K562 (cell line): ENCODE measurements around the gene RAPGEF5. TPM values are rescaled to one million over a fixed set of nuclear protein-coding genes. Genes with fewer than 3 reads are reported as not detected.

Experiments used
- ATAC-seq: fragments of 200-7000 bp; cut with Tn5 transposase; 3 replicates; pipeline ENCODE4 v1.9.1; 2020; ENCODE audit warnings: moderate library complexity
- BruUV-seq: library from RNA; stranded (reverse); fragments of 400-500 nt; replicated peaks from 2 replicates; lab custom pipeline; 2021; lab: Mats Ljungman, UMichigan
- CTCF ChIA-PET: fragments of 300-600 bp; formaldehyde crosslinking; extraction: SDS; loops from one replicate; lab custom pipeline; 2021; ENCODE audit warnings: low intra/inter-chr PET ratio; lab: Yijun Ruan, JAX
- POLR2A ChIA-PET: fragments of 300-600, 350-650 bp; sonication (Branson Sonifier 250); formaldehyde crosslinking; extraction: SDS; loops from one replicate; lab custom pipeline; 2021; ENCODE audit warnings: antibody characterized with exemption, inconsistent platforms; lab: Yijun Ruan, JAX
- DNase-seq, 4 experiments: peaks; one replicate each; pipeline versions ENCODE4 v3.0.0 to v3.0.0-alpha.2; 2011 to 2018; ENCODE audit warnings: low spot score in 3 of 4, mixed read lengths in 3 of 4; ENCODE audit errors: extremely low read depth in 1 of 4
- FAIRE-seq: peaks from 2 replicates; lab custom pipeline; 2011; peaks lifted over from hg19 to GRCh38; lab: Jason Lieb, UNC
- H2AFZ ChIP-seq: 2 replicates; pipeline ENCODE4 v1.6.0; 2011; ENCODE audit warnings: low read depth, low read length, control low read depth, inconsistent platforms
- H3K27ac ChIP-seq: fragments of 200-600 bp; 3 replicates; pipeline ENCODE4 v1.8.0; 2011; ENCODE audit warnings: low read depth, mild to moderate bottlenecking, control low read depth, inconsistent platforms, low read length, moderate library complexity, mixed read lengths; ENCODE audit errors: extremely low read depth
- H3K27me3 ChIP-seq, 2 experiments: fragments of 300-600 bp in 1 of 2; 2 replicates in 1 of 2; 3 replicates in 1 of 2; pipeline versions ENCODE4 v1.6.0 to v1.8.0; 2011; ENCODE audit warnings: inconsistent platforms in 2 of 2, low read length in 2 of 2, mild to moderate bottlenecking in 1 of 2, mixed read lengths in 1 of 2, moderate library complexity in 1 of 2; ENCODE audit not compliant: control insufficient read depth in 2 of 2, insufficient read depth in 2 of 2
- H3K36me3 ChIP-seq: fragments of 300-600 bp; 3 replicates; pipeline ENCODE4 v1.8.0; 2011; ENCODE audit warnings: mild to moderate bottlenecking, low read length, inconsistent platforms; ENCODE audit not compliant: control insufficient read depth, insufficient read depth
- H3K4me1 ChIP-seq, 2 experiments: fragments of 200-600 bp in 1 of 2; replicated peaks in 1 of 2; 2 replicates in 1 of 2; 3 replicates in 1 of 2; pipeline versions ENCODE4 v1.5.1 to v1.8.0; 2011; ENCODE audit warnings: inconsistent platforms in 2 of 2, low read length in 2 of 2, mild to moderate bottlenecking in 1 of 2, mixed read lengths in 1 of 2, moderate library complexity in 1 of 2; ENCODE audit not compliant: control insufficient read depth in 2 of 2, insufficient read depth in 2 of 2
- H3K4me2 ChIP-seq: 2 replicates; pipeline ENCODE4 v1.6.1; 2011; ENCODE audit warnings: low read length, control low read depth, inconsistent platforms, mixed read lengths; ENCODE audit not compliant: insufficient read depth
- H3K4me3 ChIP-seq: fragments of 200-600 bp; sonication (generic), shearing (Covaris generic); 2 replicates; pipeline ENCODE4 v1.5.1; 2016; ENCODE audit warnings: control low read depth, inconsistent platforms
- H3K79me2 ChIP-seq: fragments of 200-600 bp; 3 replicates; pipeline ENCODE4 v1.8.0; 2011; ENCODE audit warnings: low read length, inconsistent platforms; ENCODE audit not compliant: control insufficient read depth, insufficient read depth
- H3K9ac ChIP-seq, 2 experiments: 2 replicates each; pipeline versions ENCODE4 v1.6.0 to v1.6.1; 2011; ENCODE audit warnings: low read depth in 2 of 2, low read length in 2 of 2, control low read depth in 1 of 2, inconsistent platforms in 1 of 2, mild to moderate bottlenecking in 1 of 2, mixed read lengths in 1 of 2; ENCODE audit not compliant: insufficient read depth in 1 of 2
- H3K9me1 ChIP-seq: one replicate; pipeline ENCODE4 v1.6.0; 2011; ENCODE audit warnings: inconsistent platforms, mild to moderate bottlenecking, low read length, moderate library complexity; ENCODE audit not compliant: control insufficient read depth, insufficient read depth
- H3K9me3 ChIP-seq: replicated peaks from 2 replicates; pipeline ENCODE4 v1.5.1; 2011; ENCODE audit warnings: low read depth, low read length, inconsistent platforms; ENCODE audit not compliant: control insufficient read depth, insufficient read depth
- H4K20me1 ChIP-seq: replicated peaks from 2 replicates; pipeline ENCODE4 v1.6.1; 2011; ENCODE audit warnings: low read length, inconsistent platforms, mixed read lengths; ENCODE audit not compliant: control insufficient read depth, insufficient read depth
- EHMT2 ChIP-seq: fragments of 450-650 bp; IDR thresholded peaks from 2 replicates; pipeline ENCODE4 v1.6.1; 2018; ENCODE audit warnings: antibody characterized with exemption
- HIVEP1 ChIP-seq: fragments of 250-450 bp; sonication (Bioruptor Pico); IDR thresholded peaks from 2 replicates; pipeline ENCODE4 v1.4.0; 2020; ENCODE audit warnings: mild to moderate bottlenecking
- PCBP2 ChIP-seq: fragments of 200-400 bp; formaldehyde crosslinking; IDR thresholded peaks from 2 replicates; pipeline ENCODE4 v1.6.1; 2018; ENCODE audit warnings: low read length, low read depth, mild to moderate bottlenecking, moderate library complexity; ENCODE audit not compliant: poor library complexity, severe bottlenecking
- RHOXF2B ChIP-seq: fragments of 250-450 bp; sonication (Bioruptor Pico); conservative IDR thresholded peaks from 2 replicates; pipeline ENCODE4 v1.5.1; 2021
- RNF2 ChIP-seq: sonication (generic); IDR thresholded peaks from 2 replicates; pipeline ENCODE4 v1.6.1; 2016
- SMARCC2 ChIP-seq: fragments of 450-650 bp; IDR thresholded peaks from 2 replicates; pipeline ENCODE4 v1.6.1; 2017; ENCODE audit warnings: antibody characterized with exemption, moderate library complexity, mild to moderate bottlenecking, low read depth
- SRSF7 ChIP-seq: fragments of 200-400 bp; formaldehyde crosslinking; optimal IDR thresholded peaks from 2 replicates; pipeline ENCODE3; 2017; ENCODE audit warnings: mild to moderate bottlenecking, low read depth, low read length
- TAL1 ChIP-seq: fragments of 450-650 bp; IDR thresholded peaks from 2 replicates; pipeline ENCODE4 v1.6.1; 2016; ENCODE audit warnings: mild to moderate bottlenecking
- ZNF133 ChIP-seq: fragments of 250-450 bp; sonication (Bioruptor Pico); IDR thresholded peaks from 2 replicates; pipeline ENCODE4 v1.4.0; 2020; ENCODE audit warnings: mild to moderate bottlenecking
- WGBS: fragments of 100-300 bp; shearing (Covaris generic); methylation state at CpG from one replicate; pipeline ENCODE4 v1.1.6; 2016; ENCODE audit warnings: low coverage, mixed read lengths; ENCODE audit not compliant: insufficient coverage; ENCODE audit errors: missing lambda C conversion rate; 5-methylcytosine and 5-hydroxymethylcytosine counted together
- in situ Hi-C: fragments of 300-500 bp; cut with MboI; formaldehyde crosslinking; loops from 4 replicates; pipeline ENCODE4 v1.15.0; 2018; ENCODE audit warnings: inconsistent platforms, mixed read lengths
- intact Hi-C: fragments of 100-400 bp; cut with micrococcal nuclease; formaldehyde crosslinking; loops from 2 replicates; pipeline ENCODE4 v1.14.2; 2022
- polyA plus RNA-seq, 8 experiments: library from polyadenylated mRNA; depleted of rRNA in 4 of 8; stranded (reverse) in 5 of 8; unstranded in 3 of 8; fragments of >200 nt; fragmentation: Nextera tagmentation in 2 of 8; fragmentation: Illumina TruSeq in 1 of 8; extraction: Ambion mirVana in 2 of 8; extraction: Trizol in 1 of 8; gene quantifications; 2 replicates each; pipeline versions ENCODE4 v1.2.1 to v1.2.3, GENCODE V29; 2011 to 2014; ENCODE audit warnings: inconsistent platforms in 1 of 8, missing spikeins in 1 of 8
- total RNA-seq, 7 experiments: library from RNA; depleted of rRNA in 6 of 7; stranded (reverse); fragments of >200 nt in 6 of 7; fragmentation: Illumina TruSeq in 2 of 7; extraction: Trizol in 2 of 7; gene quantifications; 2 replicates each; pipeline versions ENCODE4 v1.2.1 to v1.2.3, GENCODE V29; 2011 to 2021; ENCODE audit warnings: low replicate concordance in 1 of 7
- TF ChIP-seq, protein P1 (sequence below): fragments of 250-450 bp; sonication (Bioruptor Pico); IDR thresholded peaks from 2 replicates; pipeline ENCODE4 v1.5.0; 2020; ENCODE audit warnings: mild to moderate bottlenecking
- TF ChIP-seq, protein P2 (sequence below), 3 experiments: fragments of 200-800 bp in 1 of 3; sonication (Bioruptor generic) in 1 of 3; sonication (generic) in 1 of 3; formaldehyde crosslinking in 1 of 3; IDR thresholded peaks; 2 replicates each; pipeline versions ENCODE4 v1.6.1 to v1.8.0; 2016 to 2022; ENCODE audit warnings: mild to moderate bottlenecking in 2 of 3, missing compliant biosample characterization in 2 of 3, missing genetic modification characterization in 2 of 3, missing genetic modification reagents in 1 of 3
- TF ChIP-seq, protein P3 (sequence below): fragments of 150-350 bp; IDR thresholded peaks from 2 replicates; pipeline ENCODE4 v1.6.1; 2014; ENCODE audit warnings: low read depth, mild to moderate bottlenecking, low read length, borderline replicate concordance

Gene RAPGEF5
- total and polyA plus RNA-seq, 9 of the 15 experiments (the other 6 are each of a cell fraction or from before 2014, with no cell fraction given), result 0.39 to 2.0 (median 1.1) TPM

DNA sequence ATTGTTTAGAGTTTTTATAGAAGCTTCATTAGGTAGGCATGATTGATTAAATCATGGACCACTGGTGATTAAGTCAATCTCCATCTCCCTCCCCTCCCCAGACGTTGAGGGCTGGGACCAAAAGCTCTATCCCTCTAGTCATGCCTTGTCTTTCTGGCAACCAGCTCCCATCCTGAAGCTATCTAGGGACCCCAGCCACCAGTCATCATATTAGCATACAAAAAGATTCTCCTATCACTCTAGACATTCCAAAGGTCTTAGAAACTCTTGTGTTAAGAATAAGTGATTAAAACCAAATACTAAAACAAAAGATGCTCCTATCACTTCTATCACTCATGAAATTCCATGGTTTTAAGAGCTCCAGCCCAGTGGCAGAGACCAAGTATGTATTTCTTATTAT is 178.2 kb downstream of the RAPGEF5 start (continued):
- TF ChIP-seq TAL1 (no peak), RNF2 (no peak), PCBP2 (no peak), EHMT2 (no peak), RHOXF2B (CRISPR knock-in tag) (no peak)
- TF ChIP-seq, all 486 proteins: peak for 0

DNA sequence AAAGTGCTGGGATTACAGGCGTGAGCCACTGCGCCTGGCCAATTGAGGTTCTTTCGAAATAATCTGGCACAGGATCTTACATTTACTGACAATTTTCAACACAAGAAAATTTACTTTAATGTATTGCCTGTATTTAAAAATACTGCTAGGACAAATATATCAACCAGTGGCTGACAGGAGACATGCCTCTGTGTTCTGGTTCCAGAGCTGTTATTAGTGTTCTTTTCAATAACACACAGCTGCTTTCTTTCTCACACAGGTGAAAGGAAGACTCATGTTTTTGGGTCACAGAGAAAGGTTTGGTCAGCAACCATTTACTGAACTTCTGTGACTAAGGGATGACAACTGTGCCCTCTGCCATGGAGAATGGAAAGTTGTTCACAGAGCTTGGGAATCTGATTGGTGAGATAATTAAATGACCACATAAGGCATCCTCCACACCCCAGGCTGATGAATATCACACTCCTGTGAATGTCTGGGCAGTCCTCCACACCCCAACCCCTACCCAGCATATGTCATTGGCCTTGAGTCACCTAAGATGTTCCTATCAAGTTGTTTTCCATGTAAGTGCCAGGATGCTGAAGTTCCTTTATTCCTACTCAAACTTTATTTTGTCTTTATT is 180.1 kb downstream of the RAPGEF5 start:
- Histone ChIP-seq H3K27me3 (no peaks in the 10 kb centered on the region), H3K4me3 (no peak overlapping the region), H3K9ac (no peak overlapping the region), H4K20me1 (no peaks in the 10 kb centered on the region), H3K9me3 (no peaks in the 10 kb centered on the region), H3K79me2 (no peaks in the 10 kb centered on the region), H3K36me3 (no peaks in the 10 kb centered on the region; the same call in 2 of the 3 replicates), H3K4me2 (no peak overlapping the region)
- FAIRE-seq (no peak), ATAC-seq (no peak)
- no TSS peak for BruUV-seq
- ChIA-PET POLR2A (interaction anchor here (0.6 to 0.9 kb wide), 2 partner anchors 9 to 63 kb away, joined by 3 to 4 read pairs; no protein-coding TSS in a partner anchor), CTCF (no interaction called here)
- 73% methylated on average over 3 of the region's 3 CpGs for WGBS
- TF ChIP-seq SRSF7 (no peak), SMARCC2 (no peak), ZNF133 (CRISPR knock-in tag) (no peak), HIVEP1 (CRISPR knock-in tag) (no peak)
- TF ChIP-seq, protein P1, sequence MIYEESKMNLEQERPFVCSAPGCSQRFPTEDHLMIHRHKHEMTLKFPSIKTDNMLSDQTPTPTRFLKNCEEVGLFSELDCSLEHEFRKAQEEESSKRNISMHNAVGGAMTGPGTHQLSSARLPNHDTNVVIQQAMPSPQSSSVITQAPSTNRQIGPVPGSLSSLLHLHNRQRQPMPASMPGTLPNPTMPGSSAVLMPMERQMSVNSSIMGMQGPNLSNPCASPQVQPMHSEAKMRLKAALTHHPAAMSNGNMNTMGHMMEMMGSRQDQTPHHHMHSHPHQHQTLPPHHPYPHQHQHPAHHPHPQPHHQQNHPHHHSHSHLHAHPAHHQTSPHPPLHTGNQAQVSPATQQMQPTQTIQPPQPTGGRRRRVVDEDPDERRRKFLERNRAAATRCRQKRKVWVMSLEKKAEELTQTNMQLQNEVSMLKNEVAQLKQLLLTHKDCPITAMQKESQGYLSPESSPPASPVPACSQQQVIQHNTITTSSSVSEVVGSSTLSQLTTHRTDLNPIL (CRISPR knock-in tag), result no peak
- TF ChIP-seq, protein P2, sequence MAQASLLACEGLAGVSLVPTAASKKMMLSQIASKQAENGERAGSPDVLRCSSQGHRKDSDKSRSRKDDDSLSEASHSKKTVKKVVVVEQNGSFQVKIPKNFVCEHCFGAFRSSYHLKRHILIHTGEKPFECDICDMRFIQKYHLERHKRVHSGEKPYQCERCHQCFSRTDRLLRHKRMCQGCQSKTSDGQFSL (CRISPR knock-in tag; IDR thresholded peaks at IDR 0.05), result no peak
- TF ChIP-seq, protein P2 (tag; IDR thresholded peaks at IDR 0.05), result no peak
- TF ChIP-seq, protein P3, sequence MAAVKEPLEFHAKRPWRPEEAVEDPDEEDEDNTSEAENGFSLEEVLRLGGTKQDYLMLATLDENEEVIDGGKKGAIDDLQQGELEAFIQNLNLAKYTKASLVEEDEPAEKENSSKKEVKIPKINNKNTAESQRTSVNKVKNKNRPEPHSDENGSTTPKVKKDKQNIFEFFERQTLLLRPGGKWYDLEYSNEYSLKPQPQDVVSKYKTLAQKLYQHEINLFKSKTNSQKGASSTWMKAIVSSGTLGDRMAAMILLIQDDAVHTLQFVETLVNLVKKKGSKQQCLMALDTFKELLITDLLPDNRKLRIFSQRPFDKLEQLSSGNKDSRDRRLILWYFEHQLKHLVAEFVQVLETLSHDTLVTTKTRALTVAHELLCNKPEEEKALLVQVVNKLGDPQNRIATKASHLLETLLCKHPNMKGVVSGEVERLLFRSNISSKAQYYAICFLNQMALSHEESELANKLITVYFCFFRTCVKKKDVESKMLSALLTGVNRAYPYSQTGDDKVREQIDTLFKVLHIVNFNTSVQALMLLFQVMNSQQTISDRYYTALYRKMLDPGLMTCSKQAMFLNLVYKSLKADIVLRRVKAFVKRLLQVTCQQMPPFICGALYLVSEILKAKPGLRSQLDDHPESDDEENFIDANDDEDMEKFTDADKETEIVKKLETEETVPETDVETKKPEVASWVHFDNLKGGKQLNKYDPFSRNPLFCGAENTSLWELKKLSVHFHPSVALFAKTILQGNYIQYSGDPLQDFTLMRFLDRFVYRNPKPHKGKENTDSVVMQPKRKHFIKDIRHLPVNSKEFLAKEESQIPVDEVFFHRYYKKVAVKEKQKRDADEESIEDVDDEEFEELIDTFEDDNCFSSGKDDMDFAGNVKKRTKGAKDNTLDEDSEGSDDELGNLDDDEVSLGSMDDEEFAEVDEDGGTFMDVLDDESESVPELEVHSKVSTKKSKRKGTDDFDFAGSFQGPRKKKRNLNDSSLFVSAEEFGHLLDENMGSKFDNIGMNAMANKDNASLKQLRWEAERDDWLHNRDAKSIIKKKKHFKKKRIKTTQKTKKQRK, result no peak
- TF ChIP-seq, all 486 proteins: peak for 0
- Histone ChIP-seq H3K9me1 (no peaks in the 10 kb centered on the region), H2AFZ (no peak overlapping the region), H3K27ac (no peak overlapping the region), H3K4me1 (peaks cover 3 to 16% of the 10 kb centered on the region in 2 experiments; a peak in 3 of 5 replicates)
- no peak for DNase-seq
- intact Hi-C loops, result no loop called here
- in situ Hi-C loops, result no loop called here
